HPDE6-E6E7 (cell line): ENCODE results near the gene SPOPL.
A peak's percentile ranks its signal among the peaks of the same experiment; 100 is the strongest.

ENCODE experiments used
- DNase-seq: peaks from one replicate; pipeline ENCODE4 v3.0.0; 2011; ENCODE audit warnings: missing footprints; ENCODE audit errors: extremely low spot score

The SPOPL gene

DNA sequence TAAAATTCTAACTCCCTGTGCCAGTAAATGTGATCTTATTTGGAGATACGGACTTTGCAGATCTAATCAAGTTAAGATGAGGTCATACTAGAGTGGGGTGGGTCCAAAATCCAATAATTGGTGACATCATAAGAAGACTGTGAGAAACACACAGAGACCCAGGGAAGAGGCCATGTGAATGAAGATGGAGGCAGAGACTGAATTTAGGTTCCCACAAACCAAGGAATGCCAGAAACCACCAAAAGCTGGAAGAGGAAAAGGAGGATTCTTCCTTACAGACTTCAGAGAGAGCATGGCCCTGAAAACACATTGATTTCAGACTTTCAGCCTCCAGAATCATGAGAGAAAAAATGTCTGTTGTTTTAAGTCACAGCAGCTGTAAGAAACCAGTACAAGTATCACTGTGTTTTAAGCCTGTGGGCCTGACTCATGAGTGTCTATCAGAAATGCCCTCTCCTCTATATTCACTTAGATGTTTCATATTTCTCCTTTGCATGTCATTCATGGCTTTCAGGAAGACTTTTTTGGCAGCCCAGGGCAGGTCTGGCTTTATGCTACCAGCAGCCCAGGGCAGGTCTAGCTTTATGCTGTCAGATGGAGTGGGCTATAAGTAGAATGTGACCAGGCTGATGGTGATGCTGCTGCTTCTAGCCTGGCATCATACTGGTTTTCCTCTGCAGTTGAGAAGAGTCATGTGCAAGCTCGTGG, 100.0 kb downstream of the SPOPL start:
- DNase-seq = no peak

DNA sequence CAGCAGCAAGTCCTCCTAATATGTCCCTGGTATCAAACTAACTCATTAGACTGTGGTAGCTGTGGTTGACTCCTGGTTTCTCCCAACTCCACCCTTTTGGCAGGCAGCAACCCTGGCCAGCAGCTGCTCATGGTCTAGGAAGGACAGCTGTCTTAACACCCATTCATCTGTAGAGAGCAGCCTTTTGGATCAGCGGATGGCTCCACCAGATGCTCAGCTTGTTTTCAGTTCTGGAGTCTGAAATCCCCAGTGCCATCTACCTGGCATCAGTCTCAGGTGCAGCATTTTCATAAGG, 100.5 kb downstream of the SPOPL start:
- no peak for DNase-seq

GRCh38 chr2:138607746-138608145, 106.2 kb downstream of the SPOPL start:
- no peak for DNase-seq

GRCh38 chr2:138609446-138609845, 107.9 kb downstream of the SPOPL start:
- DNase-seq = no peak

DNA sequence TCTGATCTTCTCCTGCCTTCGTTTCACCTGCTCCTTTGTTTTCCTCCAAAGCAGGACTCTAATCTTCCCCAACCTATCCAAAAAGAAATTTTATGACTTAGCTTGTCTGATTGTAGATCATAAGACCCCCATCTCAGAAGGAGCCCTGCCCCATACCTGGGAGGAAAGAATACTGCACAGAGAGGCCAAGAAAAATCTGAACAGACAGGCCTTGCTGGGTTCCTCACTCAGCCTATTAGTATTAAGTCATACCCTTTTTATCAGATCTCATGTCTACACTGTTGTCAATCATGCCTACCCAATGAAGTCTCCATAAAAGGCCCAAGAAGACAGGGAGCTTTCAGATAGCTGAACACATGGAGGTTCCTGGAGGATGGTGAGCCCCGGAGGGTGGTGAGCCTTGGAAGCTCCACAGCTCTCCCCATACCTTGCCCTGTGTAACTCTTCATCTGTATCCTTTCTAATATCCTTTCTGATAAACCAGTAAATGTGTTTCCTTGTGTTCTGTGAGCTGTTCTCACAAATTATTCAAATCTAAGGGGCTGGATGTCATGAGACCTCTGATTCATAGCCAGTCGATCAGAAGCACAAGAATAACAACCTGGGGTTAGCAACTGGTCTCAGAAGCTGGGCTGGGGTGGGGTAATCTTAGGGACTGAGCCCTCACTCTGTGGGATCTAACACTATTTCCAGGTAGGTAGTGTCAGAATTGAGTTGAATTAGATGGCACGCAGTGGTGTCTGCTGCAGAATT, 108.8 kb downstream of the SPOPL start:
- no peak for DNase-seq

DNA sequence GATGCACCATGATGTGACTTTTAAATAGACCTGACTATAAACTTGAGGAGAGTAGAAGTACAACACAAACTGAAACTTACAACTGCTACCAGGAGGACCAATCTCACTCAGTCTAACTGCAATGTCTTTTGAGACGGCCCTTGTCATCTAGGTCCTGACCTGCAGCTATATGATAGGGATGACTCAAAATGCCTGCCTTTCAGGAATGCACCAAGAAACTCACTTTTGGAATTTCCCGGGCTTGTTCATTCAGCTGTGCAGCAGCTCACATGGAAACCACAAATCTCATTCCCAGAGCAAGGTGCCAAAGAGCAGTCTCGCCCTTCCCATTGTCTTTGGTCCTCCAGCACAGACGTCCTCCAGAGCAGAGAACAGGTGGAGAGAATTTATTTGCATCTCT, 113.7 kb downstream of the SPOPL start:
- DNase-seq = peak; percentile 82

- DNase-seq = no peak
These were observed 115.5 kb downstream of the SPOPL start for GRCh38 chr2:138617026-138617425.

- DNase-seq = no peak
These were observed 117.4 kb downstream of the SPOPL start for GRCh38 chr2:138618971-138619370.

DNA sequence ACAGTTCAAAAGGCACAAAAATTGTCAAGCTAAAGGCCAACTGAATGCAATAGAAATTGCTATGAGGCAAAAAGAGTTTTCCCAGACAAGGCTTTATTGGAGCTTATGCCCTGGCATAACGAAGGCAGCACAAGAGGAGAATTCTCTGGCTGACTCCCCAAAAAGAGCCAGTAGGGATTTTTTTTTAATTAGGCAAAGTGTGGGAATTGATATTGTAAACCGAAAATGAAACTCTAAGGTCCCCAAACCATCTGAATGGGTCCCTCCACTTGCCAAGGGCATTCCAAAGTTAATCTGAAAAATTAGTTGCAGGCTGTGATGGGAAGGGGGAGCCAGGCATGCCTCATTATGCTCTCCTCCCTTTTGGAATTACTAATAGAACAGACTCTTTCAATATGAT, 118.9 kb downstream of the SPOPL start:
- DNase-seq = no peak

GRCh38 chr2:138621139-138621538, 119.6 kb downstream of the SPOPL start:
- no peak for DNase-seq

DNA sequence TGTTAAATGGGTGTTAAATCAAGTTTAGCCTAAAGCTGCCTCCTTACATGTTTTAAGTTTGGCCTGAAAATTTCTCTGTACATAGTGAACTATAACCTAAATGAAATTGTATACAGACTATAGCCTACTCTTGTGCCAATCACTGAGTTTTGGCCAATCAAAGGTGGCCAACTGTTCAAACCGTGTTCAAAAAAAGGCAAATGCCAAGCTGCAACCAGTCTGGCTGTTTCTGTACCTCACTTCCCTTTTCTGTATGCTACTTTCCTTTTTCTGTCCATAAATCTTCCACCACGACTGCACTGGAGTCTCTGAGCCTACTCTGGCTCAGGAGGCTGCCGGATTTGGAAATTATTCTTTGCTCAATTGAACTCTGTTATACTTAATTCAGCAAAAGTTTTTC, 121.0 kb downstream of the SPOPL start:
- DNase-seq = no peak
